IMR-90 (cell line): ENCODE results near the gene DNTT. TPM values are rescaled to one million over a fixed set of nuclear protein-coding genes. Genes with fewer than 3 reads are reported as not detected.

Source experiments
- ATAC-seq: fragments of 200-7000 bp; cut with Tn5 transposase; 2 replicates; pipeline ENCODE4 v1.9.1; 2020; ENCODE audit warnings: low read depth, mild to moderate bottlenecking, moderate library complexity
- BruUV-seq: library from RNA; stranded (reverse); fragments of 400-500 nt; replicated peaks from 2 replicates; lab custom pipeline; 2021; lab: Mats Ljungman, UMichigan
- CTCF ChIA-PET: fragments of 300-600 bp; formaldehyde crosslinking; extraction: SDS; loops from one replicate; lab custom pipeline; 2021; ENCODE audit warnings: antibody characterized with exemption; lab: Yijun Ruan, JAX
- POLR2A ChIA-PET: fragments of 300-600 bp; sonication (Branson Sonifier 250); formaldehyde crosslinking; loops from one replicate; lab custom pipeline; 2022; ENCODE audit warnings: antibody characterized with exemption; ENCODE audit not compliant: unreplicated experiment; lab: Charles Lee
- DNase-seq: peaks from one replicate; pipeline ENCODE4 v3.0.0; 2013
- H2AFZ ChIP-seq: replicated peaks from 2 replicates; pipeline ENCODE3; 2013; ENCODE audit warnings: low read length, mild to moderate bottlenecking; ENCODE audit not compliant: poor library complexity
- H2AK5ac ChIP-seq: 2 replicates; pipeline ENCODE4 v1.6.1; 2013; ENCODE audit warnings: low read depth, low read length, inconsistent platforms
- H2AK9ac ChIP-seq: replicated peaks from 2 replicates; pipeline ENCODE3; 2013; ENCODE audit warnings: mild to moderate bottlenecking, low read depth, low read length, moderate library complexity; ENCODE audit not compliant: poor library complexity
- H2BK120ac ChIP-seq: 2 replicates; pipeline ENCODE4 v1.6.1; 2013; ENCODE audit warnings: low read depth, low read length, inconsistent platforms
- H2BK15ac ChIP-seq: 3 replicates; pipeline ENCODE4 v1.6.1; 2013; ENCODE audit warnings: low read depth, low read length, inconsistent platforms
- H2BK20ac ChIP-seq: 2 replicates; pipeline ENCODE4 v1.6.1; 2013; ENCODE audit warnings: low read depth, mild to moderate bottlenecking, inconsistent platforms, low read length, moderate library complexity
- H2BK5ac ChIP-seq: 2 replicates; pipeline ENCODE4 v1.6.1; 2013; ENCODE audit warnings: mild to moderate bottlenecking, low read depth, low read length, inconsistent platforms; ENCODE audit not compliant: poor library complexity, severe bottlenecking
- H3K14ac ChIP-seq: replicated peaks from 2 replicates; pipeline ENCODE4 v1.6.1; 2013; ENCODE audit warnings: low read depth, low read length, inconsistent platforms
- H3K18ac ChIP-seq: 2 replicates; pipeline ENCODE4 v1.6.1; 2013; ENCODE audit warnings: low read depth, low read length, control low read depth
- H3K23ac ChIP-seq: 2 replicates; pipeline ENCODE4 v1.6.1; 2013; ENCODE audit warnings: low read depth, low read length, inconsistent platforms
- H3K27ac ChIP-seq: 2 replicates; pipeline ENCODE4 v1.5.1; 2013; ENCODE audit warnings: mild to moderate bottlenecking, control low read depth, low read length; ENCODE audit not compliant: insufficient read depth
- H3K27me3 ChIP-seq: 2 replicates; pipeline ENCODE4 v1.6.1; 2013; ENCODE audit warnings: low read length; ENCODE audit not compliant: control insufficient read depth, insufficient read depth
- H3K36me3 ChIP-seq: 2 replicates; pipeline ENCODE4 v1.6.1; 2013; ENCODE audit warnings: low read length, mixed read lengths; ENCODE audit not compliant: control insufficient read depth, insufficient read depth
- H3K4ac ChIP-seq: 2 replicates; pipeline ENCODE4 v1.6.1; 2013; ENCODE audit warnings: low read depth, low read length, inconsistent platforms
- H3K4me1 ChIP-seq: 2 replicates; pipeline ENCODE4 v1.6.1; 2013; ENCODE audit warnings: low read length, mixed read lengths; ENCODE audit not compliant: control insufficient read depth, insufficient read depth
- H3K4me2 ChIP-seq: 2 replicates; pipeline ENCODE4 v1.6.1; 2013; ENCODE audit warnings: low read depth, mild to moderate bottlenecking, control low read depth, low read length, moderate library complexity
- H3K4me3 ChIP-seq: 2 replicates; pipeline ENCODE4 v1.5.1; 2013; ENCODE audit warnings: low read depth, mild to moderate bottlenecking, control low read depth, low read length, moderate library complexity; ENCODE audit not compliant: insufficient read depth
- H3K56ac ChIP-seq: 2 replicates; pipeline ENCODE4 v1.6.1; 2013; ENCODE audit warnings: low read length, inconsistent platforms; ENCODE audit not compliant: insufficient read depth; ENCODE audit errors: extremely low read depth
- H3K79me1 ChIP-seq, 2 experiments: 2 replicates each; pipeline ENCODE4 v1.6.1; 2013; ENCODE audit warnings: low read length in 2 of 2, inconsistent platforms in 1 of 2, low read depth in 1 of 2
- H3K9ac ChIP-seq: 2 replicates; pipeline ENCODE4 v1.6.1; 2013; ENCODE audit warnings: low read depth, low read length, control low read depth
- H3K9me1 ChIP-seq: 2 replicates; pipeline ENCODE4 v1.6.1; 2013; ENCODE audit warnings: low read length, inconsistent platforms; ENCODE audit not compliant: insufficient read depth
- H3K9me3 ChIP-seq: 2 replicates; pipeline ENCODE4 v1.6.1; 2013; ENCODE audit warnings: low read length; ENCODE audit not compliant: control insufficient read depth, insufficient read depth
- H4K20me1 ChIP-seq: 2 replicates; pipeline ENCODE4 v1.6.1; 2013; ENCODE audit warnings: low read length, inconsistent platforms; ENCODE audit not compliant: insufficient read depth
- H4K5ac ChIP-seq: 2 replicates; pipeline ENCODE4 v1.6.1; 2013; ENCODE audit warnings: mild to moderate bottlenecking, low read depth, low read length, control low read depth
- H4K8ac ChIP-seq, 2 experiments: 2 replicates each; pipeline ENCODE4 v1.6.1; 2013; ENCODE audit warnings: low read depth in 2 of 2, low read length in 2 of 2, control low read depth in 1 of 2, inconsistent platforms in 1 of 2
- H4K91ac ChIP-seq: 2 replicates; pipeline ENCODE4 v1.6.1; 2013; ENCODE audit warnings: low read depth, low read length, inconsistent platforms; ENCODE audit not compliant: insufficient read depth
- BHLHE40 ChIP-seq: fragments of 150-350 bp; IDR thresholded peaks from 2 replicates; pipeline ENCODE4 v1.6.1; 2016; ENCODE audit warnings: mild to moderate bottlenecking, low read depth, low read length
- CEBPB ChIP-seq: IDR thresholded peaks from 2 replicates; pipeline ENCODE4 v1.6.1; 2012; ENCODE audit warnings: low read depth, low read length, improper control_type of control experiment
- MXI1 ChIP-seq: IDR thresholded peaks from 2 replicates; pipeline ENCODE4 v1.6.1; 2012; ENCODE audit warnings: low read depth, mild to moderate bottlenecking, low read length, moderate library complexity, borderline replicate concordance
- RCOR1 ChIP-seq: IDR thresholded peaks from 2 replicates; pipeline ENCODE4 v1.6.1; 2012; ENCODE audit warnings: mild to moderate bottlenecking, low read length, improper control_type of control experiment; ENCODE audit not compliant: insufficient replicate concordance
- WGBS, 2 experiments: methylation state at CpG; one replicate each; pipeline versions ENCODE4 v1.1.5 to v1.1.7; 2013; ENCODE audit warnings: missing lambda C conversion rate in 2 of 2; ENCODE audit not compliant: insufficient read length in 1 of 2; ENCODE audit errors: extremely low coverage in 2 of 2; 5-methylcytosine and 5-hydroxymethylcytosine counted together
- dilution Hi-C: fragments of 300-500 bp; cut with HindIII; formaldehyde crosslinking; loops from one replicate; pipeline ENCODE4 v1.14.3; 2018; ENCODE audit warnings: low sequenced_read_pairs; ENCODE audit not compliant: unreplicated experiment
- in situ Hi-C: fragments of 300-500 bp; cut with MboI; formaldehyde crosslinking; loops from 3 replicates; pipeline ENCODE4 v1.14.3; 2019; ENCODE audit warnings: low sequenced_read_pairs, inconsistent platforms, mixed read lengths
- intact Hi-C: fragments of 100-400 bp; cut with micrococcal nuclease; formaldehyde crosslinking; loops from 2 replicates; pipeline ENCODE4 v1.10.0; 2022
- polyA plus RNA-seq, 3 experiments: library from polyadenylated mRNA; depleted of rRNA; stranded (reverse); fragments of >200 nt; gene quantifications; 2 replicates each; pipeline ENCODE4 v1.2.3, GENCODE V29; 2012; ENCODE audit warnings: low replicate concordance in 1 of 3
- total RNA-seq: library from RNA; depleted of rRNA; stranded (reverse); fragments of >200 nt; gene quantifications from 2 replicates; pipeline ENCODE4 v1.2.3, GENCODE V29; 2012

Gene DNTT
- total and polyA plus RNA-seq, 2 of the 4 experiments (the other 2 are of a cell fraction): not detected

DNA sequence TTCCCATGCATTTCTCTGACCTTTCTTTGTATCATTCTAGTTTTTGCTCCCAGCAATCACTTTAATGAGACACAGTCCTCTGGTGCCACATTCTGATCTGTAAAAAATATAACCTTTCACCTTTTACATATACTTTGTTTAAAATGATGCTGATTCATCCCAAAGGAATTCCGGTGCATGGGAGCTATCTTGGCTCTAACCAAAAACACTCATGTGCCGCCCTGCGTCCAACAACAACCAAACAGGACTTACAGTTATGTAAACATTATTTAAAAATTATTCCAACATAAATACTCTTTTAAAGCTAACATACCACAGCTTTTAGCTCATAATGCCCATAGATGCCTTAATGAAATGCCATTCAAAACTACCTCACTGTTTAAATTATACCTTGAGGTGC, 62.3 kb downstream of the DNTT start:
- H3K79me1 ChIP-seq: no peaks in the 10 kb centered on the region
- H4K8ac ChIP-seq: no peak overlapping the region
- no peak for TF ChIP-seq CEBPB
- TF ChIP-seq BHLHE40: peak; percentile 70; the same call in 1 of the 2 replicates
- TF ChIP-seq MXI1: no peak
- no peak for TF ChIP-seq RCOR1
- no CpG with 5 or more reads among the region's 3 CpGs for WGBS, 2 experiments
- H2AK5ac ChIP-seq: no peak overlapping the region
- H3K4me1 ChIP-seq: peaks cover 2% of the 10 kb centered on the region
- ATAC-seq: peak; percentile 83
- no TSS peak for BruUV-seq
- in situ Hi-C loops (no loop called here), dilution Hi-C loops (no loop called here), intact Hi-C loops (no loop called here)
- ChIA-PET POLR2A (no interaction called here), CTCF (interaction anchor here (1.0 to 1.2 kb wide), 2 partner anchors 8 to 10 kb away, joined by 3 to 5 read pairs; no protein-coding TSS in a partner anchor)
- no peak overlapping the region for H3K14ac ChIP-seq
- H3K4ac ChIP-seq: no peak overlapping the region
- no peak overlapping the region for H2BK5ac ChIP-seq
- no peak overlapping the region for H3K23ac ChIP-seq
- no peak overlapping the region for H2BK20ac ChIP-seq
- no peaks in the 10 kb centered on the region for H3K9me1 ChIP-seq
- peaks cover 2% of the 10 kb centered on the region for H3K27me3 ChIP-seq
- H3K9me3 ChIP-seq: no peaks in the 10 kb centered on the region
- H3K56ac ChIP-seq: no peak overlapping the region
- H3K9ac ChIP-seq: no peak overlapping the region
- no peak overlapping the region for H3K27ac ChIP-seq
- H3K4me3 ChIP-seq: no peak overlapping the region
- H3K36me3 ChIP-seq: no peaks in the 10 kb centered on the region
- DNase-seq: peak; percentile 60
- H4K5ac ChIP-seq: no peak overlapping the region
- no peak overlapping the region for H2AFZ ChIP-seq
- H2AK9ac ChIP-seq: no peak overlapping the region
- no peak overlapping the region for H4K91ac ChIP-seq
- H3K4me2 ChIP-seq: no peak overlapping the region
- H2BK120ac ChIP-seq: no peak overlapping the region
- no peaks in the 10 kb centered on the region for H4K20me1 ChIP-seq
- H3K18ac ChIP-seq: no peak overlapping the region
- H2BK15ac ChIP-seq: no peak overlapping the region
